Upper lobe of left lung (tissue), 6 donors: ENCODE results near the gene RGS16. TPM values are rescaled to one million over a fixed set of nuclear protein-coding genes. Genes with fewer than 3 reads are reported as not detected.

Experiments
- ATAC-seq, 2 donors: fragments of 200-7000 bp; cut with Tn5 transposase; one replicate each; pipeline ENCODE4 v1.9.1; 2022; ENCODE audit warnings: mild to moderate bottlenecking in 2 of 2, moderate library complexity in 2 of 2; ENCODE audit not compliant: low FRiP score in 2 of 2
- DNase-seq, 2 donors: peaks; one replicate each; pipeline ENCODE4 v3.0.0-alpha.2; 2019 to 2020
- H3K27ac ChIP-seq, 4 donors: fragments of 200-600 bp; sonication (generic); one replicate each; pipeline ENCODE4 v1.5.1; 2016 to 2019
- H3K27me3 ChIP-seq, 4 donors: fragments of 200-600 bp; sonication (generic); one replicate each; pipeline ENCODE4 v1.5.1; 2017 to 2019
- H3K36me3 ChIP-seq, 4 donors: fragments of 200-600 bp; sonication (generic); one replicate each; pipeline ENCODE4 v1.5.1; 2016 to 2019
- H3K4me1 ChIP-seq, 4 donors: fragments of 200-600 bp; sonication (generic); one replicate each; pipeline ENCODE4 v1.5.1; 2018 to 2019
- H3K4me3 ChIP-seq, 4 donors: fragments of 200-600 bp; sonication (generic); one replicate each; pipeline ENCODE4 v1.5.1; 2017 to 2019; ENCODE audit warnings: mild to moderate bottlenecking in 2 of 4, moderate library complexity in 1 of 4
- H3K9me3 ChIP-seq, 4 donors: fragments of 200-600 bp; sonication (generic); one replicate each; pipeline ENCODE4 v1.5.1; 2018 to 2019
- CTCF ChIP-seq, 6 experiments: fragments of 450-650 bp in 4 of 6; fragments of 200-600 bp in 2 of 6; sonication (generic) in 2 of 6; IDR thresholded peaks; one replicate each; pipeline ENCODE4 v1.5.1; 2016 to 2019; ENCODE audit warnings: antibody characterized with exemption in 6 of 6
- EP300 ChIP-seq, 4 donors: sonication (generic); formaldehyde crosslinking; IDR thresholded peaks; one replicate each; pipeline ENCODE4 v1.5.1; 2017; ENCODE audit warnings: antibody characterized with exemption in 4 of 4, control low read depth in 2 of 4
- POLR2A ChIP-seq, 4 donors: fragments of 450-650 bp; IDR thresholded peaks; one replicate each; pipeline ENCODE4 v1.5.1; 2016 to 2017; ENCODE audit warnings: antibody characterized with exemption in 4 of 4, mild to moderate bottlenecking in 2 of 4
- POLR2AphosphoS5 ChIP-seq, 2 donors: sonication (generic); formaldehyde crosslinking; IDR thresholded peaks; one replicate each; pipeline ENCODE4 v1.5.1; 2017; ENCODE audit warnings: antibody characterized with exemption in 2 of 2
- WGBS, 2 donors: methylation state at CpG; one replicate each; pipeline ENCODE4 v1.1.5; 2017 to 2018; 5-methylcytosine and 5-hydroxymethylcytosine counted together
- total RNA-seq, 6 donors: library from RNA; depleted of rRNA in 4 of 6; stranded (reverse); fragments of >200 nt in 4 of 6; gene quantifications; one replicate each; pipeline versions ENCODE4 v1.1.0 to v1.2.1, GENCODE V29; 2016 to 2021
- donor health status: DM: no; HTN: no; CAD: no; lungs with moderate emphysema.
- donor health status: DM: no; HTN: yes; CAD: no; lungs with severe emphysema.

RGS16 gene
- total RNA-seq, 6 donors from 2014 or later: 3.1 to 27.2 (median 16.2) TPM

- Histone ChIP-seq H3K27me3 (no peaks in the 10 kb centered on the region), H3K27ac (no peak overlapping the region), H3K36me3 (no peaks in the 10 kb centered on the region), H3K9me3 (no peaks in the 10 kb centered on the region), H3K4me3 (no peak overlapping the region), H3K4me1 (peaks cover 0 to 12% (median 7%) of the 10 kb centered on the region in 4 donors)
- DNase-seq (no peak), ATAC-seq (no peak)
- TF ChIP-seq POLR2AphosphoS5 (IDR thresholded peaks at IDR 0.05): no peak
- TF ChIP-seq EP300 (IDR thresholded peaks at IDR 0.05): no peak
- TF ChIP-seq POLR2A (IDR thresholded peaks at IDR 0.05): no peak
- no peak for TF ChIP-seq CTCF (IDR thresholded peaks at IDR 0.05)
- 41 to 50% methylated on average over 1 of the region's 1 CpG for WGBS, 2 donors
These were observed 26.4 kb upstream of the RGS16 start for GRCh38 chr1:182630586-182630985.

GRCh38 chr1:182629499-182630096 lies 25.4 kb upstream of the RGS16 start:
- H3K9me3 ChIP-seq: no peaks in the 10 kb centered on the region
- TF ChIP-seq POLR2AphosphoS5 (IDR thresholded peaks at IDR 0.05): no peak
- TF ChIP-seq EP300 (IDR thresholded peaks at IDR 0.05): no peak
- TF ChIP-seq POLR2A (IDR thresholded peaks at IDR 0.05): no peak
- TF ChIP-seq CTCF (IDR thresholded peaks at IDR 0.05): no peak
- no peaks in the 10 kb centered on the region for H3K27me3 ChIP-seq
- H3K36me3 ChIP-seq: no peaks in the 10 kb centered on the region
- H3K4me3 ChIP-seq: no peak overlapping the region
- peaks cover 0 to 12% (median 7%) of the 10 kb centered on the region in 4 donors for H3K4me1 ChIP-seq
- H3K27ac ChIP-seq: no peak overlapping the region
- 27 to 65% methylated on average over 2 to 3 of the region's 3 CpGs for WGBS, 2 donors
- ATAC-seq (no peak), DNase-seq (no peak)

GRCh38 chr1:182629080-182629479 lies 24.9 kb upstream of the RGS16 start:
- 70 to 71% methylated on average over 2 of the region's 2 CpGs for WGBS, 2 donors
- ATAC-seq: no peak
- DNase-seq: no peak
- no peak for TF ChIP-seq CTCF (IDR thresholded peaks at IDR 0.05)
- H3K4me1 ChIP-seq: peaks cover 0 to 12% (median 7%) of the 10 kb centered on the region in 4 donors
- no peaks in the 10 kb centered on the region for H3K9me3 ChIP-seq
- no peak overlapping the region for H3K27ac ChIP-seq
- no peaks in the 10 kb centered on the region for H3K36me3 ChIP-seq
- no peaks in the 10 kb centered on the region for H3K27me3 ChIP-seq
- H3K4me3 ChIP-seq: no peak overlapping the region

- ATAC-seq (no peak), DNase-seq (no peak)
- 42 to 96% methylated on average over 1 of the region's 1 CpG for WGBS, 2 donors
- Histone ChIP-seq H3K27me3 (no peaks in the 10 kb centered on the region), H3K27ac (no peak overlapping the region), H3K9me3 (no peaks in the 10 kb centered on the region), H3K36me3 (no peaks in the 10 kb centered on the region), H3K4me1 (peaks cover 0 to 12% (median 7%) of the 10 kb centered on the region in 4 donors), H3K4me3 (no peak overlapping the region)
- TF ChIP-seq CTCF (IDR thresholded peaks at IDR 0.05) (no peak), POLR2A (IDR thresholded peaks at IDR 0.05) (no peak), EP300 (IDR thresholded peaks at IDR 0.05) (no peak), POLR2AphosphoS5 (IDR thresholded peaks at IDR 0.05) (no peak)
These were observed 24.5 kb upstream of the RGS16 start for GRCh38 chr1:182628657-182629056.

GRCh38 chr1:182627622-182628021 lies 23.4 kb upstream of the RGS16 start:
- Histone ChIP-seq H3K9me3 (no peaks in the 10 kb centered on the region), H3K27ac (no peak overlapping the region), H3K27me3 (no peaks in the 10 kb centered on the region), H3K4me1 (peaks cover 3 to 12% (median 7%) of the 10 kb centered on the region in 4 donors), H3K4me3 (no peak overlapping the region), H3K36me3 (no peaks in the 10 kb centered on the region)
- DNase-seq (no peak), ATAC-seq (no peak)
- TF ChIP-seq POLR2A (IDR thresholded peaks at IDR 0.05) (no peak), CTCF (IDR thresholded peaks at IDR 0.05) (no peak)
- 82 to 88% methylated on average over 2 of the region's 2 CpGs for WGBS, 2 donors
